HG02970 (cell line): Measurements from ENCODE around the gene ZEB2.

Experiments
- ATAC-seq: cut with Tn5 transposase; IDR thresholded peaks from one replicate; pipeline ENCODE4 v1.9.1; 2021; ENCODE audit warnings: mild to moderate bottlenecking, moderate library complexity, moderate number of reproducible peaks; ENCODE audit not compliant: unreplicated experiment, low FRiP score

ZEB2 gene

DNA sequence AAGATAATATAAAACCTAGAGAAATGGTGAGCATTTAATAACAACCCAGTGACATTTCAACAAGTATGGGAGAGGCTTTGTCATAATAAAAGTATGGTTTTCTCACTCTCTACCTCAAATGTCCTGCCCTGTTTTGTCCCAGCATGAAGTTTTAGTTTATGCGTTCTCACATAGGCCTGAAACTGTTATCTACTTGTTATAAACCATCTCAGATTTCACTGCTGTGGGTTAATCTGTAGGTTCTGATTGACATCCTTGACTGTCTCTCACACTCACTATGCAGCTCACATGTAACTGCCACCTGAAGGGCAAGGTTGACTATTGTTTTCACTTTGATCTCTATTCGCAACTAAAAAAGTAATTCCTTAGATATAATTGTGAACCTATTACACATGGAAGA lies 44.9 kb downstream of the ZEB2 start:
- ATAC-seq, result no peak

DNA sequence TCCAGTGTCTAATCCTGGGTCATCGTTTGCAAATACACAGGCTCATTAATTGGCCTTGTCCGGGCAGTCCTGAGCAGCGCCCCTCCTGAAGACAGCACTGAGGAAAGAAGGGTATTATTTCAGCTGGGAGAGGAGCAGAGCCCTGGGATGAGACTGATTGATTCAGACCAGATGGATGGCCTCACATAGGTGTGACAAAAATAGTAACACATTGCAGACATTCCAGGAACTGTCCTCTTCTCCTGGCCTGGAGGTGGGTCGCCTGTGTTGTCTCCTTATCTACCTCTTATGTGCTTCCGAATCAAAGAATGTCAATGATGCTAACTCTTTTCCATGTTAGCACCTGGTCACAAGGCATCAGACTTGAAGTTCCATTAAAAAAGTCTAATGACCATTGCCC lies 45.9 kb downstream of the ZEB2 start:
- no peak for ATAC-seq

DNA sequence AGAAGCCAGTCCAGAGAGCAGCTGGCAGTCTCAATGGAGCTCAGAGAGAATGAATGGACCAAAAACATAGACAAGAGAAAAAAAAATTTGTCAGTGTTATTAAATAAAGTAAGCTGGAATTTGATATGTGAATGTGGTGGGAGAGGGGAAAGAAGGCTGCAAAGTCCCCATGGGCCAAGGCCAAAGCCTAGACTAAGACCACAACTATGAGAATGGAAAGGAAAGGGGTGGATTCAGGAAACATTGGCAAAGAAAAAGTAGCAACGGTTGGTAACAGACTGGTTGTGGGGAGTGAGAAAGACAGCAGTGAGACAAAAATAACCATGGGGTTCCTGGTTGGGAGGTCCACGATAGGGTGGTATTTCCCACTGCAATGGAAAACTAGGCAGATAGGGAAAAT lies 47.0 kb downstream of the ZEB2 start:
- no peak for ATAC-seq

DNA sequence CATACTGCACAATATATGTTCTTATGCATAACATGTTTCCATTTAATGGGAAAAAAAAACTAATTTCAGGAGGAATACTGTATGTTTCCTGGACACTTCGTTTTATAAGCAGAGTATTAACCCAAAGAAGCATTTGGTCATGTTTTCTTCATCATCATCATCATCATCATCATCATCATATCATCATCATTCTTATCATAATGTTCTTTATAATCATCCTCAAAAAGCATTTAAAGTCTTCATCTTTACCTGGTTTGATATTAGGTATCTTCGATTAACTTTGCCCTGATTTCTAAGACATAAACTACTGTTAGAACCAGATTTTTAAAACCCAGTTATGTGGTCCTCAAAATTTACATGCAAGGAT lies 47.9 kb downstream of the ZEB2 start:
- no peak for ATAC-seq

DNA sequence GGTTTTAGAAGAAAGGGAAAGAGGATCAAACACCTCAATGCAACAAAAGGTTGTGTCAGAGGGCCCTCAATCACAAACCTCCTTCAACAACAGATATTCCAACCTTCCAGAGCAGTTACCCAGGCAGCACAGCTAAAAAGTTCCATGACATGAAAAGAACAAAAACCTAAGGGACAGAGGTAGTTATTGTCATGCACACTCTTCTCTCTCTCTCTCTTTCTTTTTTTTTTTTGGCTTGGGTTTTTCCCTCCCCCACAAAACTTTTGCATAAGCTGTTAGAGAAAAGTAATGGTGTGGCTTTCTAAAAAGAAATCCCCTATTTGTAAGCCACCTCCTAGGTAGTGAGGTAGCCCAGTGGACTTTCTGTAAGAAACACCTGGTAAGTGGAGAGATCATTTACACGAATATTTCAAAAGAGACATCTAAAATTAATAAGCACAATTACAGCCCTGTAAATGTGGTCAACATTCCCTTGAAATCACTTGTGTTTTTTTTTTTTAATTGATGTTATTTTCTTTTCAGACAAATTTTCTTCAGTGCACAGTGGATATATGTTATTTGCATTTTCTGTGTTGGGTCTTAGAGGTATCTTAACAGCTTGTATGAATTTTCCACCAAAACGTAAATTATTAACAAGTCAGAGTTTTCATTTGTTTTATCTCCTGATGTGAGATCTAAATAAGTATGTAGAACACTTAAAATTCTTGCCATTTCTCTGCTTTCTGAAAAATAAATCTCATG lies 48.4 kb downstream of the ZEB2 start:
- ATAC-seq, result peak; percentile 74

DNA sequence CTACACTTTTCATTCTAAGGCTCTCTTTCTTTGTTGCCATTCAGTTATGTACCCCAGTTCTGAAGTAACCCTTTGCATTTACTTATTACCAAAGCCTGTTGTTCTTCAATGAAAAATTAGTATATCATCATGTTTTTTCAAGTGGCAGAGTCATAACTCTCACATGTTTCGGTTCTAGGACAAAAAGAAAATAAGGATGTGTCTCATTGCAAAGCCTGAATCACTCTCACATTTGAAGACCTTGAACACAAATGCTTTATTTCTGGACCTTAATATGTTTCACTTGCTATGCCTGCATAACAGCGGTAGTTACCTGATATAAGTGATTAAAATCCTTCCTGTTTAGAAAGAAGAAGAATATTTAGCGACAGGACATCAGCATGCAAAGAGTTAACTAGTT lies 49.1 kb downstream of the ZEB2 start:
- ATAC-seq, result no peak

DNA sequence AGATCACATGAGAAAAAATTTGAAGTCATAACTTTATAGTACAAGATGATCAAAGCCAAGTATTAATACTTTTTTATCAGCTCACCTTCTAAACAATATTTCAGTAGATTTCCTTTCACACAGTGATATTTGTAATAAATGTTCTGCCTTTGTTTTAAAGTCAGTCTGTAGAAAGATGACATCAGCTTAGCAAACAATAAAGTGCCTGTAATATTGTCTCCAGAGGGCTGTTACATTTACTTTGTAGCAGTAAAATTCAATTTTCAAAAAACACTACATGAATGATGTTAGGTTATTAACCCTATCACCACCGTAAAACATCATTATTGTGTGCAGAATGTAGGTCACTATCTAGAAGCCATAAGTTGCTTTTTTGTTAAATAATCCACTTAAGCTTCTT lies 49.6 kb downstream of the ZEB2 start:
- ATAC-seq, result no peak

DNA sequence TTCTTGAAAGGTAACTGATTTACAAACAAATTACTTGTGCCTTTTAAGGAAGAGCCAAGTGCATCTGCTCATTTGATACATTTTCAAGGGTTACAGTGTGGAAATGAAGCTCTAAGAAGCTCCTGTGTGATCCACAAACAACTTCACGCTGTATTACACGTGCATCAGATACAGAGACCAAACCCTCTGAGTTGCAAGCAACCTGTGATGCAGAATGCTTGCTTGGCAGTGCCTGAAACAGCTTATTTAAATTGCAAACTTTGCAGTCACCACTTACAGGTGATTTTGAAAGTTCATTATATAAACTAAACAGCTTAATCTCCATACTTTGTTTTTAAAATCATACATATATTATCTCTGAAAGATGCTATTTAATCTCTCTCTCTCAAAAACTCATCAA lies 50.1 kb downstream of the ZEB2 start:
- ATAC-seq, result no peak

DNA sequence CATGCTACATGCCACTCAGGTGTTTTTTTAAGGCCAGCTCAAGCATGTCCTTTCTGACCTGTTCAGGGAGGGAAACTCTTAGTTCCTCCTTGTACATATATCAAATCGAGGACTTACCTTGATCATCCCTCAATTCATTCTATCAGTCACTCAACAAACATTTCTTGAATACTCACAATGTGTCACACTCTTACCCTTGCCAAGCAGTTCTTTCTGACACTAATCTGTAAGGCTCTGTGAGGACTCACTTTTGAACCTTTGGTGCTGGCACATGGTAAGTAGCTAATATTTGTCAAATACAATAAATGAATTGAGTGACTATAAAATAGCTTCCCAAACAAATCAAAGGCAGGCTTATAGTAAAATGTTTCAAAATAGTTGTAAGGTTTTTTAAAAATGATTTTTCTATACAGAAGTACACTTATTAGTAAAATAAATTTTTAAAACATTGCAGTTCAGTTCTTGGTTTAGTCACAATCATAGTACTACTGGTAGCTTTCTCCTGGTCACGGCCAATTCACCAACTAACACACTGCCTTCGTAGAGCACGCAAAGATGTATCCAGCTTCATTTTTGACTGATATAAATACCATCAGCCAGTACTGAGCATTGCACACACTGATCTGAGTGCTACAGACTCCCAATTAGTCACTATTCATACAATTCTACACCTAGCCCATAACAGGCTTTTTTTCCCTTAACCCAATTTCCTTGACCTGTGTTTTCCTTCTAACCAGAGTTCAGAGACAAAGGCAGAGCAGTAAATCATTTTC lies 50.9 kb downstream of the ZEB2 start:
- ATAC-seq, result no peak

DNA sequence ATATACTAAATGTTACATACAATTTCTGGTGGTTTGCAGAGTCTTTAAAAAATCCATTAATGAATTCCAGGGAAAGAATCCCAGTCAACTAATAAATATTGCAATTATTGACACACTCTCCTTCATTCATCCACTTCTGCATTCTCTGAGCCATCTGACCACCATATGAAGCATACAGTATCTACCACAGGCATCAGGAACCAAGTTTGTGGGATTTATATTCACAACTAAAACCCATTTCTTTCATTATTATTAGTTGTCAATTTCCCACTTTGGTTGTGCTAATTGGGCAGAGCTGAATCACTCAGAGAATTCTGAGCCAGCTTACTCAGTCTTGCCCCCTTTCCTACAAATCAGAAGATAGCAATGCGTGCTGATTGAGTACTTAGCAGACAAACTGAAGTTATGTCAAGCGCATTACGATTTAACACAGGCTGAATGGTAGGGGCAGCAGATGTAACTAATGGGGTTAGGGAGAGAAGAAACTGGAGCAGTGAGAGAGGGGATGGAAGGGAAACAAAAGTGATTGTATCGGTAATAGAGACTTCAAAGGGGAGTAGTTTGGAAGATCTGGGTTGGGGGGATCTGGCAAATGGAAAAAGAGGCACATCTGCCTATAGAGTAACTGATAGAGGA lies 52.3 kb downstream of the ZEB2 start:
- ATAC-seq, result no peak

DNA sequence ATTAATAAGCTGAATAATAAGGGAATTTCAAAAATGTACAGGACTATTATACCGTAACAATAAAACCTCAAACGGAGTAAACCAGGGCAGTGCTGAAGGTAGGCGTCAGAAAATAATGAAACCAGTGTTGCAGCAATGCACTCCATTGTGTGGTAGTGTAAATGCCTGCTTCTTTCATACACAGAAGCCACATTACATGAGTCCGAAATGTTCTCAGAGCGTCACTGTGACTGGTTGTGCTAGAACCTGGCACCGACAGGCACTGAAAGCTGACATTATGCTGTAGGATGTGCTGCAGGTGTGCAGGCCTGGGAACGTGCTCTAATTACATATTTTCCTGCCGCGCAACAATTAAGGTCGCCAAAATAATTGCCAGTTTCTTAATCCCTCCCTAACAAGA lies 53.3 kb downstream of the ZEB2 start:
- ATAC-seq, result no peak

DNA sequence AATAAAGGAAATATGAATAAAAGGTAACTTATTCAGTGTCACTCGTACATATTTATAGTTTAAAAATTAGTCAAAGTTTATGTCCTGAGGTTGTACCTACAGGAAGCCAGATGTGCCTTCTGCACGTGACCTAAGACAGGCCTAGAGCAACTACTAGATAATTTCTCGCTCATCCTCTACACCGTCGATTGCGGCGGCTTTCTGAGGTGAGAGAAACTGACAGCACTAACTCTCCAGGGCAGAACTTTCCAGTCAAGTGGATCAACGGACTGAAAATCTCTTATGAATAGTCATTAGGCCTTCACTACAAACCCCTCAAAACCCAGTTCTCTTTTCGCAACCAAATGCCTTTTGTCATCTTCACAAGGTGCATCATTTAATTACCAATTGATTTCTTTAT lies 54.2 kb downstream of the ZEB2 start:
- no peak for ATAC-seq

DNA sequence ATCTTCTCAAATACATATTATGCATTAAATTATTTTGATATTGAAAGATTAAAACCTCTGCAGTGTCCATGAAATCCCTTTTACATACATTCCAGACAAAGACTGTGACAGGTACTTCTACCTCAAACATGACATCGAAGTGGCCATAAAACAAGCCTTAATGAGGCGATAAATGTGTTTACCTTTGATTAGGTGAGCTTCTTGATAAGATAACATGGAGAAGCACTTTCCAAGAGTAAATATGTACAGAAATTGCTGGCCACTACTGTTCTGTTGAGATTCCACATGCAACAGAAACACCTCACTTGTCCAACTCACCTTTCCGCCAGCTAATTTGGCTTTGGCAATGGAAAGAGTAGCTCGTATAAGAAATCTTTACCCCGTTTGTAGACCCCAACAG lies 55.2 kb downstream of the ZEB2 start:
- no peak for ATAC-seq

DNA sequence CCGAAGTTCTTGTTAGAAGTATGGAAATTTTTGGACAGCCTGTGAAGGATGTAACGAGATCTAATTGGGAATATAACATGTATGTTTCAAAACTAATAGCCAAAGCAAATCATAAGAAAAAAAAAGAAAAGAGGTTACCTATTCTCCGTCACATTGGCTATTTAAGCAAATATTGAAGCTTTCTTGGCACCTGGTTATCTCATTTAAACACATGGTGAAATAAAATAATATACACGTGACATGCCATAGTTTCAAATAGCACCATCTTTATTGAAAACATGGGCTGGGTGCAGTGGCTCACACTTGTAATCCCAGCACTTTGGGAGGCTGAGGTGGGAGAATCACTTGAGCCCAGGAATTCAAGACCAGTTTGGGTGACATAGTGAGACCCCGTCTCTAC lies 56.7 kb downstream of the ZEB2 start:
- ATAC-seq, result no peak

DNA sequence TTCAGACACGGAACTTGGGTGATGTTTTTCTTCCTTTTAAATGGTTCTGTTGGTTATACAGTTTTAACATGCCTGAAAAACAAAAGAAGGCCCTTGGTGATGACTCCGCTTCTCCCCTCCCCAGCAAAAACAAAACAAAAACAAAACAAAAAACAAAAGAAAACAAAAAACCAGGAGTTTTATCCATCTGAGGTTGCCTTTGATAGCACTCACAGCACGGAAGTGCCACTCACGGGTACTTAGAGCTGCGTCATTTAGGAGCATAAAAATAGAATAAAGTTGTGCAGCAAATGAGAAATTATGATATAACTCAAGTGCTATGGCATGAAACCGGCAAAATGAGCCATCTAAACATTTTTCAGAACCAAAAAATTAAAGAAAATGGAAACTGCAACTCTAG lies 57.7 kb downstream of the ZEB2 start:
- no peak for ATAC-seq

DNA sequence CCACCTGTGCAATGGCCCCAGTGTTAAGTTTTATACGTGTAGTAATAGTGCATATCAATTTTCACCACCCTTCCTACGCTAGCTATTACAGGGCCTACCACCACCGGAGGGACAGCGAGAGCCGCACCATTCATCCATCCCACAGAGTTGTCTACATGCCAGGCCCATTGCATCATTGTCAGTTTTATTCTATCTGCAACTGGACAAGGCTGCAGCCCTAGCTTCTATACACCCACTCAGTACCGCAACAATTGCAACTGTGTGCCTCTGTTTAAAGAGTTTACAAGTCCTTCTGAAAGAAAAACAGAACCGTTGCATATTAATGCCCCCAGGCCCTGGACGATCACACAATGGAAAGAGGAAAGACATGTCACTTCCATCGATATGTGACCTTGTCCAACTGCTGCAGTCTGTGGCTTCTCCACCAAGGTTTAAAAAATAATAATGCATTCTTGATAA lies 58.6 kb downstream of the ZEB2 start:
- no peak for ATAC-seq

DNA sequence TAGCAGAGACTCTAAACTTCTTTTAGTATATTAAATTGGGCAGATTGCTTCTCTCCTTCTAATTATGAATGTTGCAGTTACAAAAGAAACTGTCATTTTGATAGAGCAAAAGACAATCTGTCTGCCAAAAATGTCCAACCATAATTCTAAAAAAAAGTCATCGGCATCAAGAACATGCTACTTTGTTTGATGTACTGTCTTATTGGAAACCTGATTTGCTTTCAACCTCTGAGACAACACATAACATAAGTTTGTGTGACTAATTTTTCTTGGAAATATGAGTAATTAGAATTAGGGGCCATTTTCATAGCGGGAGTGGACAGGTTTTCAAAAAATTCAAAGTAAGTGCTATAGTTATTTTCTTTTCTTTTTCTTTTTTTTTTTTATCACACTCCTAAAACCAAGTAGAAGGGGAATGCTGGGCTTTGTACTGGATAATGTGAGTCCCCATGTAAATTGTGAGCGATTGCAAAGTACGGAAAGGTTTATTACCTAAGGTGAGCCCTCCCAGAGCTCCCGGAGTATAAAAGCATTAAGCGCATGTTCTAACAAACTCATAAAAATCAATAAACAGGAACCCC lies 59.1 kb downstream of the ZEB2 start:
- ATAC-seq, result no peak

DNA sequence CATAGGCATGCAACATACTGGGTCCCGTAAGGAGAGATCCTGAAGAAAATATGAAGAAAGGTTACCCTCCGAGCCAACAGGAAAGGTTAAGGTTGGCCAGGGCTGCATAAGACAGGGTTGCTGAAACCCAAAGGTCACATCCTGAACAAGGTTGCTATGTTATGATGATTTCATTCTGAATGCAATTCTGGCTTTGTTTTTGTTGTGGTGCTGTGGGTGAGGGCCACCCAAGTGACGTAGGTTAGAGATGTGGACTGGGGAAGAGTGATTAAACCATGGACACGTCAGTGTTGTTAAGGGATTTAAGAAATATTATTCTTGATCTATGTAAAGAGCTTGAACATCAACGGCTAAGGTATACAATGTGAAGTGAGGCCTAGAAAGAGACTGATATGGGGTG lies 60.0 kb downstream of the ZEB2 start:
- no peak for ATAC-seq

DNA sequence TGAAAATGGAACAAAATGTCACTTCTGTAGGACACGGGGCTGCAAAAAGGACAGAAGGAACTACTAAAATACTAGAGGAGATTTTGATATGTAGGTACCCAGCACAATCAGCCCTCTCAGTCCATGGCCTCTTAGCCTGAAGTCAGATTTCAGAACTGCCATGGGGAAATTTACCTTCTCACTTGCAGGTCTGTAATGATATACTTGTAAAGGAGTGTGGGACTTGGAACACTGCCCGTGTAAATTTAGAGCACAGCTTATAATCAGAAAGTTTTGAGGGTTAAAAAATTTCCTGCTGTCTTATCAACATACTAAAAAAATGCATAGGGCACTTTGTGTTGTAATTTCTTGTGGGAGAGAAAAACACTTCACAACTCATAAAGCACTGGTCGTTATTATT lies 60.6 kb downstream of the ZEB2 start:
- no peak for ATAC-seq

DNA sequence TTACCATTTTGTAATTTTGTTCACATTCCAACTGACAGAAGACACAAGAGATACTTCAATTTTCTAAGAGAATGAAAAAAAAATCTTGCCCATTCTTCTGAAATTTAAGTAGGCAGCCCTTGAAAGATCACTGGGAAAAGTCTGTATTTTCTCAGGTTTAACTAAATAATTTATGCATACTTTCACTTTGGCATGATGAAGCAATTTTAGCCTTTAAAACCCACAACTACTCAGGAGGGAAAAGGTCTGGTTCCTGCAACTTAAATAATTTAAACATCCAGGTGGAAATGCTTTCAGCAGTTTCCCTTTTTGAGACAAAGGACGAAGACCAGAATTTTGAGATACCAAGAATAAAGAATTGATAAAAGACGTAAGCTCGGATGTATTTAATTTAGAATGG lies 61.4 kb downstream of the ZEB2 start:
- no peak for ATAC-seq

DNA sequence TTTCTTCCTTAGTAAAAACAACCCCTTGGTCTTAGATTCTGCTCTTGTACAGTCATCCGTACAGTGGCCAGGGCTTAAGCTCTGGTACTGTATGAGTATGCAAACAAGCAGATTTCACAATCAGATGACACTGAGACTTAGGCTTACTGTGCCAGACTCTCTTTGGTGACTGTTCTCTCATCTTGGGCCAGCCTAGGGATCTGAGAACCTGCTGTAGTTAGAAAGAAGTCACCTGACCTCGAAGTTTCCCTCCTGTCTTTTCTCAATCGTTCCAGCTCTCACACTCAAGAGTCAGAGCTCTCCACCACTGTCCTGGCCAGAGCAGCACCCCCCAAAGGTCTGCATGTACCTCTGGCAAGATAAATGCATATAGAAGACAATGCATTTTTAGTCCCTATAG lies 63.2 kb downstream of the ZEB2 start:
- no peak for ATAC-seq
